NB4 (cell line): Measurements from ENCODE around the gene TPCN1.

ENCODE experiments used
- CTCF ChIP-seq: IDR thresholded peaks from one replicate; pipeline ENCODE4 v1.5.1; 2012; ENCODE audit warnings: low read depth, low read length
- POLR2A ChIP-seq: IDR thresholded peaks from 2 replicates; pipeline ENCODE4 v1.6.1; 2011; ENCODE audit warnings: mild to moderate bottlenecking; ENCODE audit not compliant: insufficient read length; ENCODE audit errors: extremely low read depth

GRCh38 chr12:113315358-113315757 is 94.1 kb downstream of the TPCN1 start:
- TF ChIP-seq POLR2A: no peak
- TF ChIP-seq CTCF: no peak
